NCI-H526 treated with DMSO at 0.1 percent for 48 hours (cell line): ENCODE results near the gene ROBO1.

Experiments
- DNase-seq: peaks from one replicate; lab custom pipeline; 2025; lab: John Stamatoyannopoulos, UW

ROBO1 gene

GRCh38 chr3:79057756-79058155 is 710.0 kb downstream of the ROBO1 start:
- no peak for DNase-seq

GRCh38 chr3:79056498-79056897 is 711.3 kb downstream of the ROBO1 start:
- DNase-seq = no peak

GRCh38 chr3:79052054-79052681 is 715.6 kb downstream of the ROBO1 start:
- no peak for DNase-seq

GRCh38 chr3:79047581-79047980 is 720.2 kb downstream of the ROBO1 start:
- DNase-seq = no peak

GRCh38 chr3:79041621-79042020 is 726.2 kb downstream of the ROBO1 start:
- DNase-seq = no peak

- DNase-seq = no peak
These were observed 727.1 kb downstream of the ROBO1 start for GRCh38 chr3:79040701-79041100.

- DNase-seq = no peak
These were observed 727.7 kb downstream of the ROBO1 start for GRCh38 chr3:79040091-79040490.

- no peak for DNase-seq
These were observed 728.6 kb downstream of the ROBO1 start for GRCh38 chr3:79039192-79039591.

- DNase-seq = no peak
These were observed 729.2 kb downstream of the ROBO1 start for GRCh38 chr3:79038636-79039035.

GRCh38 chr3:79038057-79038456 is 729.7 kb downstream of the ROBO1 start:
- no peak for DNase-seq

GRCh38 chr3:79032686-79033318 is 735.0 kb downstream of the ROBO1 start:
- DNase-seq = no peak

GRCh38 chr3:79030157-79030556 is 737.6 kb downstream of the ROBO1 start:
- no peak for DNase-seq

- DNase-seq = no peak
These were observed 738.9 kb downstream of the ROBO1 start for GRCh38 chr3:79028916-79029315.

GRCh38 chr3:79027593-79027992 is 740.2 kb downstream of the ROBO1 start:
- DNase-seq = no peak

GRCh38 chr3:79019924-79020173 is 747.9 kb downstream of the ROBO1 start:
- no peak for DNase-seq

- DNase-seq = peak; percentile 49
These were observed 748.5 kb downstream of the ROBO1 start for GRCh38 chr3:79019137-79019923.

- DNase-seq = no peak
These were observed 749.1 kb downstream of the ROBO1 start for GRCh38 chr3:79018671-79019136.

GRCh38 chr3:79018265-79018664 is 749.5 kb downstream of the ROBO1 start:
- no peak for DNase-seq

GRCh38 chr3:79016587-79017376 is 751.0 kb downstream of the ROBO1 start:
- DNase-seq = peak; percentile 58

- DNase-seq = no peak
These were observed 751.9 kb downstream of the ROBO1 start for GRCh38 chr3:79015854-79016253.

- no peak for DNase-seq
These were observed 754.8 kb downstream of the ROBO1 start for GRCh38 chr3:79012946-79013362.

GRCh38 chr3:79012530-79012913 is 755.3 kb downstream of the ROBO1 start:
- DNase-seq = no peak
